ENCODE data around the gene RABGAP1L.
"Not testable (repeated sequence)": the region's sequence is repeated elsewhere in the genome, so short reads cannot be mapped to it uniquely, and the experiment has no call there.

The RABGAP1L gene

DNA sequence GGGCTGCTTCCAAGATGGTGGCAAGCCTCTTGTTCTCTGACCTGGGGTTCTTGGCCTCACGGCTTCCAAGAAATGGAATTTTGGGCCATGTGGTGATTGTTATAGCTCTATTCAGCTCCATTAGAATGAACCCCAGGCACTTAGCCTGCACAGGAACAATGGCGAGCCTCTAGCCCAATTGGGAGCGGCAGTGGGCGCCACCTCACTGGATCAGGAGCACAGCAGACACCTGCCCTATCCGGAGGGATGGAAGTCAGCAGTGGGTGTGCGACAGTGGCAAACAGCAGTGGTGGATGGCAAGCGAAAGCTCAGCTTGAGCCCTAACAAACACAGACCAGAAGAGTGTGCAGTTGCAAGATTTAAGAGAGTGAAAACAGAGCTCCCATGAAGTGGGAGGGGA, 519.3 kb downstream of the RABGAP1L start:
- Mint-ChIP-seq H3K4me1 (ENCODE audit: low read depth) (no peaks in the 10 kb centered on the region), H3K36me3 (ENCODE audit: low read depth) (peaks cover 4% of the 10 kb centered on the region), H3K27me3 (no peaks in the 10 kb centered on the region), H3K9me3 (no peaks in the 10 kb centered on the region), H3K4me3 (no peak overlapping the region), H3K27ac (no peak overlapping the region)

GRCh38 chr1:174680101-174680500, 520.8 kb downstream of the RABGAP1L start:
- Mint-ChIP-seq H3K27ac (no peak overlapping the region), H3K4me3 (no peak overlapping the region), H3K36me3 (ENCODE audit: low read depth) (peaks cover 18% of the 10 kb centered on the region), H3K4me1 (ENCODE audit: low read depth) (no peaks in the 10 kb centered on the region), H3K27me3 (no peaks in the 10 kb centered on the region), H3K9me3 (no peaks in the 10 kb centered on the region)

GRCh38 chr1:174682419-174683008, 523.2 kb downstream of the RABGAP1L start:
- H3K27ac Mint-ChIP-seq, result no peak overlapping the region
- H3K36me3 Mint-ChIP-seq (ENCODE audit: low read depth), result peaks cover 27% of the 10 kb centered on the region
- no peaks in the 10 kb centered on the region for H3K9me3 Mint-ChIP-seq
- no peaks in the 10 kb centered on the region for H3K4me1 Mint-ChIP-seq (ENCODE audit: low read depth)
- H3K4me3 Mint-ChIP-seq, result no peak overlapping the region
- no peaks in the 10 kb centered on the region for H3K27me3 Mint-ChIP-seq

DNA sequence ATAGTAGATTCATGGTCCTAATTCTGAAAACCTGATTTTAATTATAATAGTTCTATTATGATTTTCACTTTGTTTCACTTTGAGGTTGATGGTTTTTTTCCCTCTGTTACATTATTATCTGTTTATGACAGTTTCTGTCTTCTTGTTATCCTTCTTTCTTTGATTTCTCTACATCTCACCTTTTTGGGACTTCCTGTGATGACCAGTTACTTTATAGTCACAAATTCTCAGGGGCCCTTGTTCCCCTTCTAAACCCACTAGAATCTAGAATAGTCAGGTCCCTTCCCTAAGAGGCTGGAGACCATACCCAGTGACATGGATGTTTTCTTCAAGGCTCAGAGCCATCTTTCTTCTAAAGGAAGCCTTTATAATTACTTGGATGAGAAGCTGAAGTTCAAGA, 526.9 kb downstream of the RABGAP1L start:
- Mint-ChIP-seq H3K27ac (no peak overlapping the region), H3K27me3 (no peaks in the 10 kb centered on the region), H3K36me3 (ENCODE audit: low read depth) (peaks cover 27% of the 10 kb centered on the region), H3K4me1 (ENCODE audit: low read depth) (no peaks in the 10 kb centered on the region), H3K4me3 (no peak overlapping the region), H3K9me3 (no peaks in the 10 kb centered on the region)

- Mint-ChIP-seq H3K27me3 (no peaks in the 10 kb centered on the region), H3K27ac (no peak overlapping the region), H3K4me1 (ENCODE audit: low read depth) (no peaks in the 10 kb centered on the region), H3K36me3 (ENCODE audit: low read depth) (peaks cover 14% of the 10 kb centered on the region), H3K9me3 (no peaks in the 10 kb centered on the region), H3K4me3 (no peak overlapping the region)
Measured at GRCh38 chr1:174689524-174689923, 530.2 kb downstream of the RABGAP1L start.

GRCh38 chr1:174690266-174690665, 530.9 kb downstream of the RABGAP1L start:
- no peak overlapping the region for H3K4me3 Mint-ChIP-seq
- peaks cover 4% of the 10 kb centered on the region for H3K9me3 Mint-ChIP-seq
- H3K27me3 Mint-ChIP-seq, result no peaks in the 10 kb centered on the region
- H3K36me3 Mint-ChIP-seq (ENCODE audit: low read depth), result peaks cover 13% of the 10 kb centered on the region
- H3K27ac Mint-ChIP-seq, result no peak overlapping the region
- no peaks in the 10 kb centered on the region for H3K4me1 Mint-ChIP-seq (ENCODE audit: low read depth)

GRCh38 chr1:174692313-174692712, 533.0 kb downstream of the RABGAP1L start:
- no peak overlapping the region for H3K4me3 Mint-ChIP-seq
- H3K36me3 Mint-ChIP-seq (ENCODE audit: low read depth), result peaks cover 8% of the 10 kb centered on the region
- no peaks in the 10 kb centered on the region for H3K4me1 Mint-ChIP-seq (ENCODE audit: low read depth)
- H3K9me3 Mint-ChIP-seq, result peaks cover 4% of the 10 kb centered on the region
- no peaks in the 10 kb centered on the region for H3K27me3 Mint-ChIP-seq
- H3K27ac Mint-ChIP-seq, result no peak overlapping the region

GRCh38 chr1:174693085-174693484, 533.8 kb downstream of the RABGAP1L start:
- H3K27me3 Mint-ChIP-seq, result no peaks in the 10 kb centered on the region
- H3K27ac Mint-ChIP-seq, result no peak overlapping the region
- peaks cover 4% of the 10 kb centered on the region for H3K9me3 Mint-ChIP-seq
- H3K36me3 Mint-ChIP-seq (ENCODE audit: low read depth), result peaks cover 8% of the 10 kb centered on the region
- H3K4me3 Mint-ChIP-seq, result no peak overlapping the region
- no peaks in the 10 kb centered on the region for H3K4me1 Mint-ChIP-seq (ENCODE audit: low read depth)

- H3K36me3 Mint-ChIP-seq (ENCODE audit: low read depth); H3K4me1 Mint-ChIP-seq (ENCODE audit: low read depth); H3K4me3 Mint-ChIP-seq; H3K27me3 Mint-ChIP-seq; H3K27ac Mint-ChIP-seq; H3K9me3 Mint-ChIP-seq: not testable (repeated sequence)
Measured at GRCh38 chr1:174693539-174693938, 534.2 kb downstream of the RABGAP1L start.

- no peak overlapping the region for H3K27ac Mint-ChIP-seq
- H3K4me1 Mint-ChIP-seq (ENCODE audit: low read depth), result no peaks in the 10 kb centered on the region
- peaks cover 4% of the 10 kb centered on the region for H3K9me3 Mint-ChIP-seq
- H3K36me3 Mint-ChIP-seq (ENCODE audit: low read depth), result peaks cover 13% of the 10 kb centered on the region
- no peak overlapping the region for H3K4me3 Mint-ChIP-seq
- H3K27me3 Mint-ChIP-seq, result no peaks in the 10 kb centered on the region
Measured at GRCh38 chr1:174696026-174696821, 536.9 kb downstream of the RABGAP1L start.

GRCh38 chr1:174700314-174700713, 541.0 kb downstream of the RABGAP1L start:
- Mint-ChIP-seq H3K9me3 (peaks cover under 1% of the 10 kb centered on the region), H3K4me3 (no peak overlapping the region), H3K27ac (no peak overlapping the region), H3K27me3 (no peaks in the 10 kb centered on the region), H3K4me1 (ENCODE audit: low read depth) (no peaks in the 10 kb centered on the region), H3K36me3 (ENCODE audit: low read depth) (peaks cover 9% of the 10 kb centered on the region)

DNA sequence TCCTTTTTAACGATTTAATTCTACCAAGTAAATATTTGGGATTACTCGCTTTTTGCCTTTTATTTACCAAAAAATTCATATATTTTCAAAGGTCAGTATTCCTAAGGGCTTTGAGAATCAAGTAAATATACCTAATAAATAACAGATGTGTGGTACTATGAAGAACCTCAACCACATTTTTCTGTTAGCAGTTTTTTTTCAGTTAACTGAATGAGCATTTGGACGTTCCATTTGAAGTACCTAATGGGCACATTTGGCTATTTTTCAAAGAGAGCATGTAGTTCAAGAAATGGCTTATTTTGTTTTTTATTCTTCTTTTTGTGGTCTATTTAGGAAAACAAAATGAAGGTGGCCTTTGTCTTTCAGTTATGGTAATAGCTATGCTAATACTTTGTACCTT, 541.5 kb downstream of the RABGAP1L start:
- H3K27ac Mint-ChIP-seq, result no peak overlapping the region
- H3K36me3 Mint-ChIP-seq (ENCODE audit: low read depth), result peaks cover 6% of the 10 kb centered on the region
- no peaks in the 10 kb centered on the region for H3K27me3 Mint-ChIP-seq

DNA sequence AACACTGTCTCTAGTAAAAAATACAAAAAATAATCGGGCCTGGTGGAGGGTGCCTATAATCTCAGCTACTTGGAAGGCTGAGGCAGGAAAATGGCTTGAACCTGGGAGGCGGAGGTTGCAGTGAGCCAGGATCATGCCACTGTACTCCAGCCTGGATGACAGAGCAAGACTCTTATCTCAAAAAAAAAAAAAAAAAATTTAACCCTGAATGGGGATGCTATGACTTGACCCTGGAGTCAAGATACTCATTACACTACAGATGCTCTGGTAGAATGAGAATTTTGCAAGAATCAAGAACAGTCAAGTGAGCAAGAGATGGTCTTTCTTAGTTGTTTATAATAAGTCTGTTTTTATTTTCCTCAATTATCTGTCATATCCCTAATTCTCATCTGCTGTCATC, 542.2 kb downstream of the RABGAP1L start:
- Mint-ChIP-seq H3K4me1 (ENCODE audit: low read depth) (no peaks in the 10 kb centered on the region), H3K36me3 (ENCODE audit: low read depth) (peaks cover 7% of the 10 kb centered on the region)

More for the DNA sequence above, 541.5 kb downstream of the RABGAP1L start:
- Mint-ChIP-seq H3K4me1 (ENCODE audit: low read depth) (no peaks in the 10 kb centered on the region), H3K9me3 (no peaks in the 10 kb centered on the region), H3K4me3 (no peak overlapping the region)

DNA sequence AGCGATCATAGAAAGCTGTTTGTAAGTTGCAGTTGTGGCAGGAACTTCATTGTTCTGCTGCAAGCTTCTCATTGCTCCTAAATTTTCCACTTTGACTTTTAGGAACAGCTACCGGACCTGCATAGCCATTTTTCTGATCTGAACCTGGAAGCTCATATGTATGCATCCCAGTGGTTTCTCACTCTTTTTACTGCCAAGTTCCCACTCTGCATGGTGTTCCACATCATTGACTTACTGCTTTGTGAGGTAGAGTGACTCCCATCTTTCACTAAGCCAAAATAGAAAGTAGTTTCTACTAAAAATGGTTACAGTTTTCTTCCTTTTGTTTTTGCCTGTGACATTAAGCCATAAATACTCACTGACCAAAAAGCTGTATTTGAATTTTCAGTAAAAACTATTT, 542.7 kb downstream of the RABGAP1L start:
- H3K9me3 Mint-ChIP-seq, result no peaks in the 10 kb centered on the region
- no peaks in the 10 kb centered on the region for H3K27me3 Mint-ChIP-seq
- H3K4me1 Mint-ChIP-seq (ENCODE audit: low read depth), result no peaks in the 10 kb centered on the region
- H3K36me3 Mint-ChIP-seq (ENCODE audit: low read depth), result peaks cover 12% of the 10 kb centered on the region
- H3K4me3 Mint-ChIP-seq, result no peak overlapping the region
- H3K27ac Mint-ChIP-seq, result no peak overlapping the region

More for the DNA sequence above, 542.2 kb downstream of the RABGAP1L start:
- no peaks in the 10 kb centered on the region for H3K27me3 Mint-ChIP-seq
- H3K4me3 Mint-ChIP-seq, result no peak overlapping the region
- no peaks in the 10 kb centered on the region for H3K9me3 Mint-ChIP-seq
- H3K27ac Mint-ChIP-seq, result no peak overlapping the region

DNA sequence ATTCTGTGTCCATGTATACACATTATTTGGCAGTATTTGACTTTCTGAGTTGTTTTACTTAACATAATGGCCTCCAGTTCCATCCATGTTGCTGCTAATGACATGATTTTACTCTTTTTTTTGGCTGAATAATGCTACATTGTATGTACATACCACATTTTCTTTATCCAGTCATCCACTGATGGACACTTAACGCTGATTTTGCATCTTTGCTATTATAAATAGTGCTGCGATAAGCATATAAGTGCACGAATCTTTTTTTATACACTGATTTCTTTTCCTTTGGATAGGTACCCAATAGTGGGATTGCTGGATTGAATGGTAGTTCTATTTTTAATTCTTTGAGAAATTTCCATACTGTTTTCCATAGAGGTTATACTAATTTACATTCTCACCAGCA, 544.0 kb downstream of the RABGAP1L start:
- no peaks in the 10 kb centered on the region for H3K9me3 Mint-ChIP-seq
- no peaks in the 10 kb centered on the region for H3K4me1 Mint-ChIP-seq (ENCODE audit: low read depth)
- no peak overlapping the region for H3K4me3 Mint-ChIP-seq
- H3K36me3 Mint-ChIP-seq (ENCODE audit: low read depth), result peaks cover 22% of the 10 kb centered on the region
- H3K27ac Mint-ChIP-seq, result no peak overlapping the region
- H3K27me3 Mint-ChIP-seq, result no peaks in the 10 kb centered on the region

DNA sequence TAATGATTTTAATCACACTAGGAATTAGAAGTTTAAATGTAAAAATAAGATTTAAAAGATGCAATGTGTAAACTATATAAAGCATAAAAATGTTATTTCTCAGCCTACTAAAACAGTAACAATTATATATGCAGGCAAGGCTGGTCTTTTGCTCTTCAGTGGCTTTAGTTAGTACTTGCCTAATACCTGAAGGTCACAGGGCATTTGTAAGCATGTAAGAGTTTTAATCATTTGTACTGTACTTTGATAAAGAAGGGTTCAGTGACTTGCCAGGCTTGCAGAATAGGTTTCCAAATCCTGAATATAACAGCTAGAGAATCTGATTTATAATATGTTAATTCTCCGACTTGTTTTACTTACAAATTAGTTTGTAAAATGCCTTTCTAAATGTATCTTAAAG, 545.0 kb downstream of the RABGAP1L start:
- Mint-ChIP-seq H3K27ac (no peak overlapping the region), H3K4me3 (no peak overlapping the region), H3K36me3 (ENCODE audit: low read depth) (peaks cover 31% of the 10 kb centered on the region), H3K9me3 (no peaks in the 10 kb centered on the region), H3K4me1 (ENCODE audit: low read depth) (no peaks in the 10 kb centered on the region), H3K27me3 (no peaks in the 10 kb centered on the region)
